GM15510 (cell line): ENCODE data around the gene SPRED1.

Source experiments
- POLR2A ChIP-seq: IDR thresholded peaks from 3 replicates; pipeline ENCODE4 v1.6.1; 2011; ENCODE audit warnings: borderline replicate concordance; ENCODE audit not compliant: insufficient read length; ENCODE audit errors: extremely low read depth

SPRED1 gene

GRCh38 chr15:38263251-38263650, 10.6 kb downstream of the SPRED1 start:
- TF ChIP-seq POLR2A: no peak

GRCh38 chr15:38263996-38264395, 11.4 kb downstream of the SPRED1 start:
- TF ChIP-seq POLR2A: no peak

GRCh38 chr15:38266247-38266986, 13.8 kb downstream of the SPRED1 start:
- no peak for TF ChIP-seq POLR2A

- no peak for TF ChIP-seq POLR2A
Observed at GRCh38 chr15:38267421-38268022, 14.9 kb downstream of the SPRED1 start.

GRCh38 chr15:38271144-38271543, 18.5 kb downstream of the SPRED1 start:
- TF ChIP-seq POLR2A: no peak

- no peak for TF ChIP-seq POLR2A
Observed at GRCh38 chr15:38271895-38272294, 19.3 kb downstream of the SPRED1 start.

GRCh38 chr15:38274135-38274534, 21.5 kb downstream of the SPRED1 start:
- TF ChIP-seq POLR2A: no peak

GRCh38 chr15:38275959-38276358, 23.3 kb downstream of the SPRED1 start:
- no peak for TF ChIP-seq POLR2A

GRCh38 chr15:38281031-38281430, 28.4 kb downstream of the SPRED1 start:
- TF ChIP-seq POLR2A: no peak

- TF ChIP-seq POLR2A: no peak
Observed at GRCh38 chr15:38283010-38283409, 30.4 kb downstream of the SPRED1 start.

- no peak for TF ChIP-seq POLR2A
Observed at GRCh38 chr15:38285456-38285855, 32.8 kb downstream of the SPRED1 start.

GRCh38 chr15:38294126-38294525, 41.5 kb downstream of the SPRED1 start:
- no peak for TF ChIP-seq POLR2A

- no peak for TF ChIP-seq POLR2A
Observed at GRCh38 chr15:38297623-38298388, 45.2 kb downstream of the SPRED1 start.

- TF ChIP-seq POLR2A: no peak
Observed at GRCh38 chr15:38299216-38299615, 46.6 kb downstream of the SPRED1 start.

GRCh38 chr15:38300395-38300794, 47.8 kb downstream of the SPRED1 start:
- TF ChIP-seq POLR2A: no peak
